ENCODE results near the gene PRKCB. TPM values are rescaled to one million over a fixed set of nuclear protein-coding genes. Genes with fewer than 3 reads are reported as not detected.

The PRKCB gene
- total RNA-seq, 1 donor from 2014 or later = not detected

DNA sequence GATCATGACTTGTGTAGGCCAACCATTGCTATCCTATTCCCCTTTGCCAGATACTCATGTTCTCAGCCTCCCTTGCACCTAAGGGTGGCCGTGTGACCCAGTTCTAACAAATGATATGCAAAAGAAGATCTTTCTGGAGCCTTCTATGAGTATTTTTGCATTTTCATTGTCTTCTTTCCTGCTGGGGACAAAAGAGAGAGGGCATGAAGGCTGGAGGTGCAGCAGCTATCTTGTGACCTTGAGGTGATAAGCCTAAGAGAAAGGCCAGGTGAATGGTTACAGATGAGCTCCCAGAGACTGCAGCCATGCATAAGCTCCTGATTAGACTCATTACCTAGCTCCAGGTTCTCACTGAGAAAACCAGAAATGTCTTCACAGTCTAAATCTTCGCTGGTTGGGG, 38.8 kb upstream of the PRKCB start:
- no peak overlapping the region for H3K27ac Mint-ChIP-seq (ENCODE audit: unreplicated experiment)
- H3K9me3 Mint-ChIP-seq (ENCODE audit: unreplicated experiment) = no peaks in the 10 kb centered on the region
- H3K27me3 Mint-ChIP-seq (ENCODE audit: unreplicated experiment) = no peaks in the 10 kb centered on the region
- no peaks in the 10 kb centered on the region for H3K4me1 Mint-ChIP-seq (ENCODE audit: unreplicated experiment)
- no peak for TF ChIP-seq CTCF (IDR thresholded peaks at IDR 0.05)
- H3K36me3 Mint-ChIP-seq (ENCODE audit: unreplicated experiment) = no peaks in the 10 kb centered on the region
- no peak overlapping the region for H3K4me3 Mint-ChIP-seq (ENCODE audit: unreplicated experiment)
- no peak for DNase-seq (ENCODE audit: extremely low spot score, unreplicated experiment)

DNA sequence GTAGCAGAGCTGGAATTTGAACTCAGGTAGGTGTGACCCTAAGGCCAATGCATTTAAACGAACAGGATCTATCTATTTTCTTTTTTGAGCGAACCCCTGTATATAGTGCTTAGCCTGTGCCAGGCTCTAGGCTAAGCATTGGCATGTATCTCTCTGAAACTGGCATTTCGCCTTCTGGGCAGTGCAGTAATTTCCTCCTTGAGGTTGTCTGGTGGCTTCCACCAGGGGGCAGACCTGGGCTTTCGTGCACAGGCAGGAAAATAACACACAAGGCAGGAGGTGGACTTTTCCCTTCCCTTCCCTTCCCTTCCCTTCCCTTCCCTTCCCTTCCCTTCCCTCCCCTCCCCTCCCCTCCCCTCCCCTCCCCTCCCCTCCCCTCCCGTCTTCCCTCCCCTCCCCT, 34.4 kb upstream of the PRKCB start:
- Mint-ChIP-seq H3K27ac (ENCODE audit: unreplicated experiment) (no peak overlapping the region), H3K4me1 (ENCODE audit: unreplicated experiment) (no peaks in the 10 kb centered on the region), H3K36me3 (ENCODE audit: unreplicated experiment) (no peaks in the 10 kb centered on the region), H3K27me3 (ENCODE audit: unreplicated experiment) (peaks cover 8% of the 10 kb centered on the region), H3K4me3 (ENCODE audit: unreplicated experiment) (no peak overlapping the region), H3K9me3 (ENCODE audit: unreplicated experiment) (no peaks in the 10 kb centered on the region)
- TF ChIP-seq CTCF (IDR thresholded peaks at IDR 0.05) = peak; percentile 64
- DNase-seq (ENCODE audit: extremely low spot score, unreplicated experiment) = no peak

- Mint-ChIP-seq H3K27me3 (ENCODE audit: unreplicated experiment) (peaks cover 8% of the 10 kb centered on the region), H3K9me3 (ENCODE audit: unreplicated experiment) (no peaks in the 10 kb centered on the region), H3K4me1 (ENCODE audit: unreplicated experiment) (no peaks in the 10 kb centered on the region), H3K27ac (ENCODE audit: unreplicated experiment) (no peak overlapping the region), H3K36me3 (ENCODE audit: unreplicated experiment) (no peaks in the 10 kb centered on the region), H3K4me3 (ENCODE audit: unreplicated experiment) (no peak overlapping the region)
- TF ChIP-seq CTCF (IDR thresholded peaks at IDR 0.05) = no peak
- no peak for DNase-seq (ENCODE audit: extremely low spot score, unreplicated experiment)
These were observed 33.0 kb upstream of the PRKCB start for GRCh38 chr16:23802776-23803175.

- H3K27ac Mint-ChIP-seq (ENCODE audit: unreplicated experiment) = no peak overlapping the region
- H3K9me3 Mint-ChIP-seq (ENCODE audit: unreplicated experiment) = no peaks in the 10 kb centered on the region
- peak; percentile 22 for TF ChIP-seq CTCF (IDR thresholded peaks at IDR 0.05)
- H3K4me3 Mint-ChIP-seq (ENCODE audit: unreplicated experiment) = no peak overlapping the region
- H3K27me3 Mint-ChIP-seq (ENCODE audit: unreplicated experiment) = peaks cover 8% of the 10 kb centered on the region
- DNase-seq (ENCODE audit: extremely low spot score, unreplicated experiment) = no peak
- H3K4me1 Mint-ChIP-seq (ENCODE audit: unreplicated experiment) = no peaks in the 10 kb centered on the region
- no peaks in the 10 kb centered on the region for H3K36me3 Mint-ChIP-seq (ENCODE audit: unreplicated experiment)
These were observed 32.1 kb upstream of the PRKCB start for GRCh38 chr16:23803591-23804123.

DNA sequence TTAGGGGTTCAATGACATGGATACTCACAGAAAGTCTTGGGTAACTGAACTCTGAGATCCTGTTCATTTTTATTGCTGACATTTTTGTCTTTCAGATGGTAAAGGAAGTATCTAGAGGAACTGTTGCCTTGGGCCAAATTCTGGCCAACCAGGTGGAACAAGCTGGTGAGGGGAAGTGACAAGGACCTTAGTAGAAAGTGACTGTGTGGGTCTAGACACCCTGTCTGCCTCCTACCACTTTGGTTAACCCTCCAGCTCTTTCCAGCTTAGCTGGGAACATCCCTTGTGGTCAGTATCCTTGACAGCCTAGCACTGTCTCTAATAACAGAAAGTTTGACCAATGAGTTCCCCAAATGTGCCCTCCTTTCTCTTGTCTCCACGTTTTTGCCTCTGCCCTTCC, 28.8 kb upstream of the PRKCB start:
- DNase-seq (ENCODE audit: extremely low spot score, unreplicated experiment) = no peak
- no peak for TF ChIP-seq CTCF (IDR thresholded peaks at IDR 0.05)
- Mint-ChIP-seq H3K9me3 (ENCODE audit: unreplicated experiment) (no peaks in the 10 kb centered on the region), H3K27me3 (ENCODE audit: unreplicated experiment) (peaks cover 8% of the 10 kb centered on the region), H3K4me3 (ENCODE audit: unreplicated experiment) (no peak overlapping the region), H3K36me3 (ENCODE audit: unreplicated experiment) (no peaks in the 10 kb centered on the region), H3K27ac (ENCODE audit: unreplicated experiment) (no peak overlapping the region), H3K4me1 (ENCODE audit: unreplicated experiment) (no peaks in the 10 kb centered on the region)
